ENCODE data around the gene TUBB3.
A peak's percentile ranks its signal among the peaks of the same experiment; 100 is the strongest.

TUBB3 gene

DNA sequence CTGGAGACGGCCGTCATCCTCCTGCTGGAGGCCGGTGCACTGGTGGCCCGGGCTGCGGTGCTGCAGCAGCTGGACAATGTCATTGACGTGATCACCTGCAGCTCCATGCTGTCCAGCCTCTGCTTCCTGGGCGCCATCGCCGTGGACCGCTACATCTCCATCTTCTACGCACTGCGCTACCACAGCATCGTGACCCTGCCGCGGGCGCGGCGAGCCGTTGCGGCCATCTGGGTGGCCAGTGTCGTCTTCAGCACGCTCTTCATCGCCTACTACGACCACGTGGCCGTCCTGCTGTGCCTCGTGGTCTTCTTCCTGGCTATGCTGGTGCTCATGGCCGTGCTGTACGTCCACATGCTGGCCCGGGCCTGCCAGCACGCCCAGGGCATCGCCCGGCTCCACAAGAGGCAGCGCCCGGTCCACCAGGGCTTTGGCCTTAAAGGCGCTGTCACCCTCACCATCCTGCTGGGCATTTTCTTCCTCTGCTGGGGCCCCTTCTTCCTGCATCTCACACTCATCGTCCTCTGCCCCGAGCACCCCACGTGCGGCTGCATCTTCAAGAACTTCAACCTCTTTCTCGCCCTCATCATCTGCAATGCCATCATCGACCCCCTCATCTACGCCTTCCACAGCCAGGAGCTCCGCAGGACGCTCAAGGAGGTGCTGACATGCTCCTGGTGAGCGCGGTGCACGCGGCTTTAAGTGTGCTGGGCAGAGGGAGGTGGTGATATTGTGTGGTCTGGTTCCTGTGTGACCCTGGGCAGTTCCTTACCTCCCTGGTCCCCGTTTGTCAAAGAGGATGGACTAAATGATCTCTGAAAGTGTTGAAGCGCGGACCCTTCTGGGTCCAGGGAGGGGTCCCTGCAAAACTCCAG lies 3.4 kb upstream of the TUBB3 start:
- TF ChIP-seq, protein P1, sequence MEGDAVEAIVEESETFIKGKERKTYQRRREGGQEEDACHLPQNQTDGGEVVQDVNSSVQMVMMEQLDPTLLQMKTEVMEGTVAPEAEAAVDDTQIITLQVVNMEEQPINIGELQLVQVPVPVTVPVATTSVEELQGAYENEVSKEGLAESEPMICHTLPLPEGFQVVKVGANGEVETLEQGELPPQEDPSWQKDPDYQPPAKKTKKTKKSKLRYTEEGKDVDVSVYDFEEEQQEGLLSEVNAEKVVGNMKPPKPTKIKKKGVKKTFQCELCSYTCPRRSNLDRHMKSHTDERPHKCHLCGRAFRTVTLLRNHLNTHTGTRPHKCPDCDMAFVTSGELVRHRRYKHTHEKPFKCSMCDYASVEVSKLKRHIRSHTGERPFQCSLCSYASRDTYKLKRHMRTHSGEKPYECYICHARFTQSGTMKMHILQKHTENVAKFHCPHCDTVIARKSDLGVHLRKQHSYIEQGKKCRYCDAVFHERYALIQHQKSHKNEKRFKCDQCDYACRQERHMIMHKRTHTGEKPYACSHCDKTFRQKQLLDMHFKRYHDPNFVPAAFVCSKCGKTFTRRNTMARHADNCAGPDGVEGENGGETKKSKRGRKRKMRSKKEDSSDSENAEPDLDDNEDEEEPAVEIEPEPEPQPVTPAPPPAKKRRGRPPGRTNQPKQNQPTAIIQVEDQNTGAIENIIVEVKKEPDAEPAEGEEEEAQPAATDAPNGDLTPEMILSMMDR (IDR thresholded peaks at IDR 0.05; ENCODE audit: insufficient read depth, low read depth, low read length, missing control alignments) = no peak
- H3K4me3 ChIP-seq (ENCODE audit: low read depth, low read length) = no peak overlapping the region
- DNase-seq (ENCODE audit: low read depth) = no peak

DNA sequence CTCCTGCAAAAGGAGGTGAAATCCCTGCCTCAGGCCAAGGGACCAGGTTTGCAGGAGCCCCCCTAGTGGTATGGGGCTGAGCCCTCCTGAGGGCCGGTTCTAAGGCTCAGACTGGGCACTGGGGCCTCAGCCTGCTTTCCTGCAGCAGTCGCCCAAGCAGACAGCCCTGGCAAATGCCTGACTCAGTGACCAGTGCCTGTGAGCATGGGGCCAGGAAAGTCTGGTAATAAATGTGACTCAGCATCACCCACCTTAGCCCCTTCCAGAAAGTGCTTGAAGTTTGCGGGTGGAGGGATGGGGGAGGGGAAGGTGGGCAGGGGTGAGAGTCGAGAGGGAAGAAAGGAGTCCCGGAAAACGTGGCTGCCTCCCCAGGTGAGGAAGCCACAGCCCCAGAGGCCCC lies 2.4 kb upstream of the TUBB3 start:
- TF ChIP-seq, protein P1 (IDR thresholded peaks at IDR 0.05; ENCODE audit: insufficient read depth, low read depth, low read length, missing control alignments) = no peak
- DNase-seq (ENCODE audit: low read depth) = no peak
- H3K4me3 ChIP-seq (ENCODE audit: low read depth, low read length) = no peak overlapping the region

DNA sequence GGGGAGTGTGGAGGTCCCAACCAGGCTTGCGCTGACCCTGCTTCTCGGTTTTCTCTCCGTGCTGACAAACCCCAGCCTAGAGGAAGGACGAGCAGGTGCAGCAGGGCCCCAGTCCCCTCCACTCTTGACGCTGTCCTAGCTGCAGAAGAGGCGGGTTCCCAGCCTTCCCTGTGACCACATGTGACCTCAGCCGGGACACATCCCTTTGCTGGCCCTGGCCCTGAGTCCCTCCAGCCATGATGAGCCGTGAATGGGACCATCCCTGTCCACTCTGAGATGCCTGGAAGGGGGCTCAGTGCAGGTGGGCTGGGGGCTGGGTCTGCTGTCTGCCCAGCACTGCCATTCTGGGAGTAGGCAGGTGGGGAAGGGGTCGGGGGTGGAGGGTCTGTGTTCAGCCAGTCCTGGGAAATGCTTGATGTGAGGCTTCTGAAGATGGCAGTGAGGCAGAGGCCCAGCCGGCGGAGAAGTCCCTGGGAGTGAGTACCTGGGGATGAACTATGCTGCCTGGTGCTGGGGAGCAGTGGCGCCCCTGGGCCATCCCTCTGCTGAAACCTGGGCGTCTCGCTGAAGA lies 1.9 kb upstream of the TUBB3 start:
- DNase-seq (ENCODE audit: low read depth) = no peak
- TF ChIP-seq, protein P1 (IDR thresholded peaks at IDR 0.05; ENCODE audit: insufficient read depth, low read depth, low read length, missing control alignments) = no peak
- H3K4me3 ChIP-seq (ENCODE audit: low read depth, low read length) = no peak overlapping the region

DNA sequence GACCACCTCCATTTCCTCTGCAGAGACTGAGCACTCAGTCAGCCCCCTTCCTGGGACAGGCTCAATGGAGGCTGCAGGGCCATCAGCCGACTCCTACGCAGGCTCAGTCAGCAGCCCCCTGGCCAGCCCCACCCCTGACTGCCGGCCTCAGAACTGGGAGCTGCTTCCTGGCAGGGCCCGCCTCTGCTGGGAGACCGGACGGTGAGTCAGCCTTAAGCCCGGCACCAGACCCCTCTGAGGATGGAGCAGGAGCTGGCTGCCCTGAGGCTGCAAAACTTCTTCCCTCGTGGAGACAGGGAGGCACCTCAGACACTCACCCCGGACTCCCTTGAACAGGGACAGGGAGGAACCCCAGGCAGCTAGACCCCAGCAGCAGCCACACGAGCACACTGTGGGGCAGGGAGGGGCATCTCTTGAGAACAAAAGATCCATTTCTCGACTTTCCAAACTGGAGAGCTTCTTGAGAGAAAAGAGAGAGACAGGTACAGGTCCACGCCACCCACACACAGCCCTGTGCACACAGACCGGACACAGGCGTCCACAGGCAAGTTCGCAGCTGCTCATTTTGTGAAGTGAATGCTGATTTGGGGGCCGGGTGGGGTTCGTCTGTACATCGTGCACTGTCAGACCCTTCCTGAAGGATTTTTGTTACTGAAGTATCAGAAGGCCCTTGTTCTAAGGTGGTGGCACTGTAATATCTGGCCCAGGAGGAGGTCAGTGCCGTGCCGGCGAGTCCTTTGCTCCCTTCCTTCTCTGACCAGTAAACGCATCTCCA lies 1.3 kb upstream of the TUBB3 start:
- TF ChIP-seq, protein P1 (IDR thresholded peaks at IDR 0.05; ENCODE audit: insufficient read depth, low read depth, low read length, missing control alignments) = no peak
- H3K4me3 ChIP-seq (ENCODE audit: low read depth, low read length) = no peak overlapping the region
- DNase-seq (ENCODE audit: low read depth) = no peak

GRCh38 chr16:89922477-89922883 lies 662 bp upstream of the TUBB3 start:
- peak overlapping the region; percentile 44 for H3K4me3 ChIP-seq (ENCODE audit: low read depth, low read length)
- TF ChIP-seq, protein P1 (IDR thresholded peaks at IDR 0.05; ENCODE audit: insufficient read depth, low read depth, low read length, missing control alignments) = no peak
- DNase-seq (ENCODE audit: low read depth) = no peak

DNA sequence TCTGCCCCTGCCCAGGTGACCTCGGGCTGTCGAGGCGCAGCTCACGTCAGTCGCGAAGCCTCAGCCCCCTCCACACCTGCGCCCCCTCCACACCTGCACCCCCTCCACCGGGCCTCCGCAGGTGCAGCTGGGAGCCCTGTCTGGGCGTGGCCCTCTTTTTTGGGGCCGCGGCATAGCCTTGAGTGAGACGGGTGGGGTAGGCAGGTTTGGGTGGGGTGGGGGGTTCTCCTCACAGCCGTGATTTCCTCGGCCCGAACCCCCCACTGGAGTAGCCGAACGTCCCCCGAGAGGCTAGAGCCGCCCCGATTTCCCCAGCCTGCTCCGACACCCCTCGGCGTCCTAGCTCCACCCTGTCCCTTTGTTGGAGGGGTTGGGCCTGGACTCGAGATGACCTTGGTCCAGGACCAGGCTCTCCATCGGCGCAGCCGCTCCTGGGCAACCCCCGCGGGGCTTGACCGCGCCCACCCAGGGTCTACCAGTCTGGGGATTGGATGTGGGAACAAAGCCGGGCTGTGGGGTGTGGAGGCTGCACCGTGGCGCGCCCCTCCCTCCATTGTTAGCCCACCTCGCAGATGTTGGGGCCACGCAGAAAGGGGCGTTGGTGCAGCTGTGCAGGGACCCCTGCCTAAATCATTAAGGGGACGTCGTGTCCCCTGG lies 626 bp downstream of the TUBB3 start:
- H3K4me3 ChIP-seq (ENCODE audit: low read depth, low read length) = no peak overlapping the region; the same call in 1 of the 2 replicates
- no peak for DNase-seq (ENCODE audit: low read depth)
- TF ChIP-seq, protein P1 (IDR thresholded peaks at IDR 0.05; ENCODE audit: insufficient read depth, low read depth, low read length, missing control alignments) = no peak

All from GM12865 (cell line).